Upper lobe of left lung (tissue), 6 donors: ENCODE results near the gene ZNF559. TPM values are rescaled to one million over a fixed set of nuclear protein-coding genes. Genes with fewer than 3 reads are reported as not detected.
A peak's percentile ranks its signal among the peaks of the same experiment; 100 is the strongest.

Experiments used
- ATAC-seq, 2 donors: fragments of 200-7000 bp; cut with Tn5 transposase; one replicate each; pipeline ENCODE4 v1.9.1; 2022; ENCODE audit warnings: mild to moderate bottlenecking in 2 of 2, moderate library complexity in 2 of 2; ENCODE audit not compliant: low FRiP score in 2 of 2
- DNase-seq, 2 donors: peaks; one replicate each; pipeline ENCODE4 v3.0.0-alpha.2; 2019 to 2020
- H3K27ac ChIP-seq, 4 donors: fragments of 200-600 bp; sonication (generic); one replicate each; pipeline ENCODE4 v1.5.1; 2016 to 2019
- H3K27me3 ChIP-seq, 4 donors: fragments of 200-600 bp; sonication (generic); one replicate each; pipeline ENCODE4 v1.5.1; 2017 to 2019
- H3K36me3 ChIP-seq, 4 donors: fragments of 200-600 bp; sonication (generic); one replicate each; pipeline ENCODE4 v1.5.1; 2016 to 2019
- H3K4me1 ChIP-seq, 4 donors: fragments of 200-600 bp; sonication (generic); one replicate each; pipeline ENCODE4 v1.5.1; 2018 to 2019
- H3K4me3 ChIP-seq, 4 donors: fragments of 200-600 bp; sonication (generic); one replicate each; pipeline ENCODE4 v1.5.1; 2017 to 2019; ENCODE audit warnings: mild to moderate bottlenecking in 2 of 4, moderate library complexity in 1 of 4
- H3K9me3 ChIP-seq, 4 donors: fragments of 200-600 bp; sonication (generic); one replicate each; pipeline ENCODE4 v1.5.1; 2018 to 2019
- CTCF ChIP-seq, 6 experiments: fragments of 450-650 bp in 4 of 6; fragments of 200-600 bp in 2 of 6; sonication (generic) in 2 of 6; IDR thresholded peaks; one replicate each; pipeline ENCODE4 v1.5.1; 2016 to 2019; ENCODE audit warnings: antibody characterized with exemption in 6 of 6
- EP300 ChIP-seq, 4 donors: sonication (generic); formaldehyde crosslinking; IDR thresholded peaks; one replicate each; pipeline ENCODE4 v1.5.1; 2017; ENCODE audit warnings: antibody characterized with exemption in 4 of 4, control low read depth in 2 of 4
- POLR2A ChIP-seq, 4 donors: fragments of 450-650 bp; IDR thresholded peaks; one replicate each; pipeline ENCODE4 v1.5.1; 2016 to 2017; ENCODE audit warnings: antibody characterized with exemption in 4 of 4, mild to moderate bottlenecking in 2 of 4
- POLR2AphosphoS5 ChIP-seq, 2 donors: sonication (generic); formaldehyde crosslinking; IDR thresholded peaks; one replicate each; pipeline ENCODE4 v1.5.1; 2017; ENCODE audit warnings: antibody characterized with exemption in 2 of 2
- WGBS, 2 donors: methylation state at CpG; one replicate each; pipeline ENCODE4 v1.1.5; 2017 to 2018; 5-methylcytosine and 5-hydroxymethylcytosine counted together
- total RNA-seq, 6 donors: library from RNA; depleted of rRNA in 4 of 6; stranded (reverse); fragments of >200 nt in 4 of 6; gene quantifications; one replicate each; pipeline versions ENCODE4 v1.1.0 to v1.2.1, GENCODE V29; 2016 to 2021
- donor health status: DM: no; HTN: no; CAD: no; lungs with moderate emphysema.
- donor health status: DM: no; HTN: yes; CAD: no; lungs with severe emphysema.

The ZNF559 gene
- total RNA-seq, 6 donors from 2014 or later, result 9.6 to 26.2 (median 15.6) TPM

DNA sequence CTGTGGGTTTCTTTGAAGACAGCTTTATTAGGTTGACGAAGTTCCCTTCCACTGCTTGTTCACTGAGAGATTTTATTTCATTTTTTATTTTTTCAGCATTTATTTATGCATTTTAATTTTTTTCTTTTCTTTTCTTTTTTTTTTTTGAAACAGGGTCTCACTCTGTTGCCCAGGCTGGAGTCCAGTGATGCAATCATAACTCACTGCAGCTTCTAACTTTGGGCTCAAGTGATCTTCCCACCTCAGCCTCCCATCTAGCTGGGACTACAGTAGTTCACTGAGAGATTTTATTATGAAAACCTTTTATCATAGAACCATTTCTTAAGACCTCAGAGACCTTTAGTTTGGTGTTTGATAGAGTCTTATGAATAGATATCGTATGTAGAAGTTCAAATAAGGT, 28.5 kb downstream of the ZNF559 start:
- Histone ChIP-seq H3K9me3 (peaks cover 55 to 99% (median 96%) of the 10 kb centered on the region in 4 donors), H3K27ac (no peak overlapping the region), H3K4me3 (no peak overlapping the region), H3K27me3 (no peaks in the 10 kb centered on the region), H3K4me1 (no peaks in the 10 kb centered on the region), H3K36me3 (peaks cover 0 to 18% (median 0%) of the 10 kb centered on the region in 4 donors)
- 96 to 97% methylated on average over 2 of the region's 2 CpGs for WGBS, 2 donors
- DNase-seq (no peak), ATAC-seq (no peak)
- TF ChIP-seq POLR2A (IDR thresholded peaks at IDR 0.05) (no peak), CTCF (IDR thresholded peaks at IDR 0.05) (no peak), EP300 (IDR thresholded peaks at IDR 0.05) (no peak), POLR2AphosphoS5 (IDR thresholded peaks at IDR 0.05) (no peak)

GRCh38 chr19:9353011-9353410, 29.0 kb downstream of the ZNF559 start:
- no peaks in the 10 kb centered on the region for H3K27me3 ChIP-seq
- no peak for DNase-seq
- no peak overlapping the region for H3K27ac ChIP-seq
- TF ChIP-seq POLR2A (IDR thresholded peaks at IDR 0.05) (no peak), POLR2AphosphoS5 (IDR thresholded peaks at IDR 0.05) (no peak), EP300 (IDR thresholded peaks at IDR 0.05) (no peak), CTCF (IDR thresholded peaks at IDR 0.05) (no peak)
- peaks cover 0 to 22% (median 2%) of the 10 kb centered on the region in 4 donors for H3K36me3 ChIP-seq
- no peak overlapping the region for H3K4me3 ChIP-seq
- H3K9me3 ChIP-seq, result peaks cover 54 to 99% (median 96%) of the 10 kb centered on the region in 4 donors
- ATAC-seq, result no peak
- H3K4me1 ChIP-seq, result no peaks in the 10 kb centered on the region

DNA sequence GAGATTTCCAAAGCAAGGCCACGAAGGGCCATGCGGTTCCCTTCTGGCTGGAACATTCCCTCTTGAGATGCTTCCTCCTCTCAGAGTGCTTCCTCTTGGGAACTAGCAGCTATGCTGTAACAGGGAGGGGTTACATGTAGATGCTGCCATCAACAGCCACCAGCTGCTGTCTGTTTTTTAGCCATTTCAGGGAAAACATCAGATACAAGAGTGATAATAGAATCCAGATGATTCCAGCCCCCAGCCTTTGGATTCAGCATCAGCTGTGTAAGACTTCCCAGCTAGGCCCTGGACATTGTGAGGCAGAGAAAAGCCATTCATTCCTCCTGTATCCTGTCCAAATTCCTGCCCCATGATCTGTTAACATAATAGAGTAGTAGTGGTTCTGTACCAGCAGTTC, 30.7 kb downstream of the ZNF559 start:
- DNase-seq (no peak), ATAC-seq (no peak)
- Histone ChIP-seq H3K4me1 (no peaks in the 10 kb centered on the region), H3K9me3 (peaks cover 41 to 97% (median 93%) of the 10 kb centered on the region in 4 donors), H3K36me3 (peaks cover 0 to 20% (median 4%) of the 10 kb centered on the region in 4 donors), H3K27ac (no peak overlapping the region), H3K4me3 (no peak overlapping the region), H3K27me3 (no peaks in the 10 kb centered on the region)
- TF ChIP-seq POLR2A (IDR thresholded peaks at IDR 0.05) (no peak), EP300 (IDR thresholded peaks at IDR 0.05) (no peak), POLR2AphosphoS5 (IDR thresholded peaks at IDR 0.05) (no peak), CTCF (IDR thresholded peaks at IDR 0.05) (no peak)
- 91 to 97% methylated on average over 2 of the region's 2 CpGs for WGBS, 2 donors

GRCh38 chr19:9362905-9363304, 38.9 kb downstream of the ZNF559 start, which contains the start of gene ZNF177:
Gene ZNF177 (plus strand): TSS chr19:9363013. CDS start chr19:9378312, 15,299 bp downstream.
- peak in 1 of 2 donors; percentile 68 for DNase-seq

More at GRCh38 chr19:9362905-9363304, 38.9 kb downstream of the ZNF559 start, which contains the start of gene ZNF177:
- ATAC-seq, result no peak
- Histone ChIP-seq H3K36me3 (peaks cover 0 to 5% (median 2%) of the 10 kb centered on the region in 4 donors), H3K27me3 (no peaks in the 10 kb centered on the region), H3K9me3 (peaks cover 23 to 93% (median 83%) of the 10 kb centered on the region in 4 donors), H3K4me3 (peak within 1 kb of the TSS in 1 of 4 donors; percentile 20), H3K27ac (no peak within 1 kb of the TSS), H3K4me1 (no peaks in the 10 kb centered on the region)
- WGBS, 2 donors, result 2 to 3% methylated on average over 8 to 26 of the region's 28 CpGs
- TF ChIP-seq EP300 (IDR thresholded peaks at IDR 0.05) (no peak), CTCF (IDR thresholded peaks at IDR 0.05) (no peak), POLR2A (IDR thresholded peaks at IDR 0.05) (no peak), POLR2AphosphoS5 (IDR thresholded peaks at IDR 0.05) (no peak)
